OCI-LY1 (cell line): ENCODE data around the gene SUGCT.
"Not testable (repeated sequence)": the region's sequence is repeated elsewhere in the genome, so short reads cannot be mapped to it uniquely, and the experiment has no call there.

Source experiments
- H2AFZ ChIP-seq: fragments of 200-600 bp; sonication (generic), shearing (Covaris generic); 2 replicates; pipeline ENCODE4 v1.6.0; 2014; ENCODE audit warnings: antibody characterized with exemption, mild to moderate bottlenecking, low read length
- H3F3A ChIP-seq: fragments of 200-600 bp; sonication (generic), shearing (Covaris generic); 2 replicates; pipeline ENCODE4 v1.6.0; 2014; ENCODE audit warnings: mild to moderate bottlenecking, antibody characterized with exemption, low read length, moderate library complexity; ENCODE audit not compliant: insufficient read depth
- H3K27ac ChIP-seq: fragments of 200-600 bp; sonication (generic); 2 replicates; pipeline ENCODE4 v1.5.1; 2014; ENCODE audit warnings: low read length, mixed run types, mild to moderate bottlenecking, low read depth; ENCODE audit not compliant: poor library complexity, severe bottlenecking
- H3K27me3 ChIP-seq: fragments of 200-600 bp; sonication (generic); 2 replicates; pipeline ENCODE4 v1.6.0; 2014; ENCODE audit warnings: antibody characterized with exemption, mild to moderate bottlenecking, low read length, moderate library complexity; ENCODE audit not compliant: insufficient read depth
- H3K36me3 ChIP-seq: fragments of 200-600 bp; sonication (generic); 2 replicates; pipeline ENCODE4 v1.6.1; 2014; ENCODE audit warnings: mild to moderate bottlenecking, antibody characterized with exemption, low read length, moderate library complexity, mixed read lengths; ENCODE audit not compliant: insufficient read depth
- H3K4me1 ChIP-seq: fragments of 200-600 bp; sonication (generic); 2 replicates; pipeline ENCODE4 v1.5.1; 2014; ENCODE audit warnings: mild to moderate bottlenecking, low read length, moderate library complexity; ENCODE audit not compliant: insufficient read depth, severe bottlenecking
- H3K4me2 ChIP-seq: fragments of 200-600 bp; sonication (generic), shearing (Covaris generic); 2 replicates; pipeline ENCODE4 v1.6.1; 2014; ENCODE audit warnings: low read length
- H3K4me3 ChIP-seq: fragments of 200-600 bp; sonication (generic); 2 replicates; pipeline ENCODE4 v1.5.1; 2014; ENCODE audit warnings: low read length, low read depth, mild to moderate bottlenecking, mixed read lengths; ENCODE audit not compliant: poor library complexity, severe bottlenecking
- H3K79me2 ChIP-seq: fragments of 200-600 bp; shearing (Covaris generic); 2 replicates; pipeline ENCODE4 v1.6.1; 2016; ENCODE audit warnings: mixed run types, low read length, mixed read lengths; ENCODE audit not compliant: insufficient read depth
- H3K9ac ChIP-seq: fragments of 200-600 bp; sonication (generic), shearing (Covaris generic); 2 replicates; pipeline ENCODE4 v1.6.1; 2014; ENCODE audit warnings: mild to moderate bottlenecking, low read length, mixed read lengths
- H3K9me2 ChIP-seq: fragments of 200-600 bp; sonication (generic), shearing (Covaris generic); 2 replicates; pipeline ENCODE4 v1.6.1; 2014; ENCODE audit warnings: low read depth, mild to moderate bottlenecking, low read length, mixed read lengths
- H3K9me3 ChIP-seq: fragments of 200-600 bp; shearing (Covaris generic); 2 replicates; pipeline ENCODE4 v1.6.1; 2014; ENCODE audit warnings: low read length, mixed read lengths
- H4K20me1 ChIP-seq: fragments of 200-600 bp; sonication (generic), shearing (Covaris generic); 2 replicates; pipeline ENCODE4 v1.6.0; 2016; ENCODE audit warnings: mild to moderate bottlenecking, low read length; ENCODE audit not compliant: insufficient read depth
- CTCF ChIP-seq: fragments of 200-600 bp; sonication (generic), shearing (Covaris generic); IDR thresholded peaks from 2 replicates; pipeline ENCODE4 v1.5.1; 2017; ENCODE audit warnings: mild to moderate bottlenecking, antibody characterized with exemption, low read length, moderate library complexity, mixed read lengths
- EZH2 ChIP-seq: fragments of 200-600 bp; sonication (generic), shearing (Covaris generic); IDR thresholded peaks from 2 replicates; pipeline ENCODE4 v1.8.0; 2017; ENCODE audit warnings: borderline replicate concordance, mixed run types, mild to moderate bottlenecking, antibody characterized with exemption, low read length, moderate library complexity, mixed read lengths

SUGCT gene

GRCh38 chr7:40213291-40213690 lies 78.5 kb downstream of the SUGCT start:
- Histone ChIP-seq H4K20me1 (no peaks in the 10 kb centered on the region), H3F3A (no peaks in the 10 kb centered on the region), H3K9ac (no peak overlapping the region), H3K9me2 (no peaks in the 10 kb centered on the region), H3K27me3 (no peaks in the 10 kb centered on the region), H3K9me3 (no peaks in the 10 kb centered on the region), H3K36me3 (no peaks in the 10 kb centered on the region), H3K4me3 (no peak overlapping the region), H3K79me2 (no peaks in the 10 kb centered on the region), H3K4me1 (no peaks in the 10 kb centered on the region), H2AFZ (no peak overlapping the region), H3K27ac (no peak overlapping the region), H3K4me2 (no peak overlapping the region)
- TF ChIP-seq EZH2, result no peak
- no peak for TF ChIP-seq CTCF

- H3F3A ChIP-seq, result no peaks in the 10 kb centered on the region
- H2AFZ ChIP-seq, result no peak overlapping the region
- no peaks in the 10 kb centered on the region for H3K79me2 ChIP-seq
- no peak overlapping the region for H3K4me3 ChIP-seq
- no peak overlapping the region for H3K9ac ChIP-seq
- H3K27me3 ChIP-seq, result no peaks in the 10 kb centered on the region
- no peaks in the 10 kb centered on the region for H3K9me2 ChIP-seq
- H4K20me1 ChIP-seq, result no peaks in the 10 kb centered on the region
- no peak for TF ChIP-seq CTCF
- H3K27ac ChIP-seq, result no peak overlapping the region
- H3K4me1 ChIP-seq, result no peaks in the 10 kb centered on the region
- no peaks in the 10 kb centered on the region for H3K9me3 ChIP-seq
- no peak overlapping the region for H3K4me2 ChIP-seq
- no peaks in the 10 kb centered on the region for H3K36me3 ChIP-seq
These were observed 79.1 kb downstream of the SUGCT start for GRCh38 chr7:40213856-40214255.

GRCh38 chr7:40218612-40219011 lies 83.8 kb downstream of the SUGCT start:
- H3K4me3 ChIP-seq, H3K4me2 ChIP-seq, H3K9ac ChIP-seq, H4K20me1 ChIP-seq, H2AFZ ChIP-seq, H3K79me2 ChIP-seq, H3K9me3 ChIP-seq, H3K27me3 ChIP-seq, H3K27ac ChIP-seq, H3F3A ChIP-seq, H3K4me1 ChIP-seq, H3K9me2 ChIP-seq, H3K36me3 ChIP-seq: not testable (repeated sequence)

GRCh38 chr7:40219917-40220316 lies 85.1 kb downstream of the SUGCT start:
- no peaks in the 10 kb centered on the region for H3F3A ChIP-seq
- H3K36me3 ChIP-seq, result no peaks in the 10 kb centered on the region
- H3K27me3 ChIP-seq, result no peaks in the 10 kb centered on the region
- no peak overlapping the region for H3K9ac ChIP-seq
- no peaks in the 10 kb centered on the region for H3K79me2 ChIP-seq
- no peak overlapping the region for H3K4me3 ChIP-seq
- no peak overlapping the region for H3K4me2 ChIP-seq
- no peaks in the 10 kb centered on the region for H3K4me1 ChIP-seq
- no peak overlapping the region for H3K27ac ChIP-seq
- no peak overlapping the region for H2AFZ ChIP-seq
- H3K9me2 ChIP-seq, result no peaks in the 10 kb centered on the region
- H4K20me1 ChIP-seq, result no peaks in the 10 kb centered on the region
- no peaks in the 10 kb centered on the region for H3K9me3 ChIP-seq
- no peak for TF ChIP-seq CTCF
- TF ChIP-seq EZH2, result no peak
